Measurements from ENCODE around the gene MYBPC3.
"Not testable (repeated sequence)": the region's sequence is repeated elsewhere in the genome, so short reads cannot be mapped to it uniquely, and the experiment has no call there.

MYBPC3 gene

DNA sequence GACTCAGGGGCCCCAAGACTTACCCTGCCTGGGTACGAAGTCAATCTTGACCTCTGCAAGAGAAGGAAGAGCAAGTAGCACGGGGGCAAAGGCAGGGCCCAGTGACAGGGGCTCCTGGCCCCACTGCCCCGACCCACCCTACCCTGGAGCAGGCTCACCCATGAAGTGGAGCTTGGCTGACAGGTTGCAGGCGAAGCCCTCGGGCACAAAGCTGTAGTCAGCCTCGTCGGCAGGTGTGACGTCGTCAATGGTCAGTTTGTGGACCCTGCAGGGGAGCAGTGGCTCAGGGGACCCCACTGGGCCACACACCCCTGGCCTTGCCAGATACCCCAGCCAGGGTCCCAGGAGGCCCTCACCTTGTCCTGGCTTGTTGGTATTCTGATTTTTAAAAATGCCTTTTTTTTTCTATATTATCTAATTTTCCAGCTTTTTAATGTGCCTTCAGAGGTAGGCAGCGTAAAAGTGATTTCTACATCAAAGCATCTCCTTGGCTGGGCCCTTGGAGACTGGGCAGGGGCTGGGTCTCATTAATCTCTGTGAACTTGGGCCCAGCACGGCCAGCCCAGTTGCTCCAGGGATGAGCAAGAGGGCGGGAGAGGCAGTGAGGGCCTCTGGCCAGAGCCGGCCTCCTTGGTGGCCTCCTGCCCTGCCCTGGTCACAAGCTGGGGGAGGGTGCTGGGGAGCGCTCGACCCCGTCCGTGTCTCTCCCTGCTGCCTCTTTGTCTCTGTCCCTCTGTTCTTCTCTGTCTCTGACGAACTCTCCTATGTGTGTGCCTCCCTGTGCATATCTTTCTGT lies 11.3 kb downstream of the MYBPC3 start:
- in situ Hi-C loops (cut with MboI; ENCODE audit: low sequenced_read_pairs): no loop called here

DNA sequence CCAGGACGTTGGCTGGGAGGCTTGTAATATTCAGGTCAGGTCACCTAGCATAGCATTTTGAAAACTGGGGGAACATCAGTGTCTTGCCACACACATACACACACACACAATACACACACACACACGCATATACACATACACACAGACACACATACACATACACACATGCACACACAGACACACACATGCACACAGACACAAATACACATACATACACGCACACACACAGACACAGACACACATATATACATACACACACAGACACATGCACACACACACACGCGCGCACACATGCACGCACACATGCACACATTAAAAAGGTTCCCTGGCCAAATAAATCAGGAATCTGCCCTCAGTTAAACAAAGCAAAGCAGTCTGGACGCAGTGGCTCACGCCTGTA lies 12.5 kb downstream of the MYBPC3 start:
- in situ Hi-C loops (cut with MboI; ENCODE audit: low sequenced_read_pairs): no loop called here

GRCh38 chr11:47338396-47339241 lies 13.9 kb downstream of the MYBPC3 start:
- in situ Hi-C loops (cut with MboI; ENCODE audit: low sequenced_read_pairs): no loop called here

DNA sequence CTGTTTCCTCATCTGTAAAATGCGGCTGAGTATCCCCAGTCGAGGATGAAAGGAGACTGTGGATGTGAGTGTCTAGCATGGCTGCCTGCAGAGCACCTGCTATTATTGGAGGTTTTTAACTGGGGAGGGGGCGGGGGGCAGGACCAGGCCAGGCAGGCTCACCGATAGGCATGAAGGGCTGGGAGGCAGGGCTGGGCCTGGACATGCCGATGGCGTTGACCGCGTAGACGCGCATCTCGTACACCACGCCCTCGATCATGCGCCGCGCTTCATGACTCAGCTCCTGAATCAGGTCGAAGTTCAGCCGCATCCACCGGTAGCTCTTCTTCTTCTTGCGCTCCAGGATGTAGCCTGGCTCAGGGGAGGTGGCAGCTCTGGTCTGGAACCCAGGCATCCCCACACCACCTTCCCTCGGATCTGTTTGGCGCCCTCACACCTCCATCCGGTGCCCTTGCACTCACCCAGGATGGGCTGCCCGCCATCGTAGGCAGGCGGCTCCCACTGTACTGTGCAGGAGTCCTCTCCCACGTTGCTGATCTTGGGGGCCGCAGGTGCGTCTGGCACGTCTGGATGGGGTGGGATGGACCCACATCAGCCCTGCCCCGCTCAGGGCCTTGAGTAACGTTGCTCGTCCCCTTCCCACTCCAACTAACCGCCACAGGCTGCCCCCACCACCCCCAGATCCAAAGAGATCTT lies 15.1 kb downstream of the MYBPC3 start:
- in situ Hi-C loops (cut with MboI; ENCODE audit: low sequenced_read_pairs): no loop called here

DNA sequence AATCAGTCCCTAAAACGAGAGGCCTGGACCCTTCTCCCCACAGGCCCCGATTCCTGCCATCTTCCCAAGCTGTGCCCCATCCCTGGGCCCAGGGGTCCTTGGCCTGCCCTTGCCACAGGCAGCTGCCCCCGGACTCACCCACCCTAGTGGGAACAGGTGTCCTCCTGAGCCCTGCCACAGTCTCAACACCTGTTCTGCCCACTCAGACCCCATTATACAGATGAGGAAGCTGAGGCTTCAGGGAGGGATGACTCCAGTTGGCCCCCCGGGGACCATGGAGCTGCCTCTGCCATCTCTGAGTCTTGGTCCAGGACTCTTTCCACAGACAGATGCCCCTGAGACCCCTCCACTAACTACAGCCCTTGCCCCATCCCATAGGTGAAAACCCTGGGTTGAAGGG lies 15.9 kb downstream of the MYBPC3 start:
- in situ Hi-C loops (cut with MboI; ENCODE audit: low sequenced_read_pairs): no loop called here

DNA sequence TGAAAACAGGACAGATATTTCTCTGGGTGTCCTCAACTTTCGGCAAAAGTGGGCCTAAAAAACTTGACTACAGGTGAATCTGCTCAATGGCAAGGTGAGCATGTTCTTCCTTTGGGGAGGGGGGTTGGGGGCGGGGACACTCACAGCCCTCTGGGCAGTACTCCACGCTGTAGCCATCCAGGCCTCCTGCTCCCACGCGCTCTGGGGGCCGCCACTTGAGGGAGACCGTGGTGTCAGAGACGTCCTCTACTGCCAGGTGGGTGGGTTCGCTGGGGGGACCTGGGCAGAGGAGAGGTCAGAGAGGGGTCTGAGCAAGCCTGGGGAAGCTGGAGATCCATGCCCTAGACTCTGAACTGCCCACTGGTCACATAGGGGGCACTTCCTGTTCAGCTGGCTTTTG lies 16.8 kb downstream of the MYBPC3 start:
- in situ Hi-C loops (cut with MboI; ENCODE audit: low sequenced_read_pairs): no loop called here

DNA sequence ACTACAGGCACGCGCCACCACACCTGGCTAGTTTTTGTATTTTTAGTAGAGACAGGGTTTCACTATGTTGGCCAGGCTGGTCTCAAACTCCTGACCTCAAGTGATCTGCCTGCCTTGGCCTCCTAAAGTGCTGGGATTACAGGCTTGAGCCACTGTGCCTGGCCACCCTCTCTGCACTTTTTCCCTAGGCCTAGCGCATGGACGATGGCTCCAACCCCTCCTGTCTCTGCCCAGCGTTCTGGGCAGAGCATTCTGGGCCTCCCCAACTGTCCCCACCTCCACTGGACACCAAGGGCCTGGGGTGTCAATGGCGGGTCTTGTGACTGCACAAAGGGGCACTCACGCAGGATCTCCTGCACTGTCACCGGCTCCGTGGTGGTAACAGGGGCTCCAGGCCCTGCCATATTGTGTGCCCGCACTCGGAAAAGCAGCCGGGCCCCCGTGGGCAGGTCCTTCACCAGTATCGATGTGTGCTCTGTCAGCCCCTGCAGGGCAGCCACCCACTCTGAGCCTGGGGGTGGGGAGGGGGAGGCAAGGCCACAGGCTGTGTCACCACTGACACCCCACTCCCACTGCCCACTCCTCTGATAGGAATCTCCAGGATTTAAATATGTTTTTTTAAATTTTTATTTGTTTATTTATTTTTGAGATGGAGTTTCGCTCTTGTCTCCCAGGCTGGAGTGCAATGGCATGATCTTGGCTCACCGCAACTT lies 17.6 kb downstream of the MYBPC3 start:
- in situ Hi-C loops (cut with MboI; ENCODE audit: low sequenced_read_pairs): not testable (repeated sequence)

- in situ Hi-C loops (cut with MboI; ENCODE audit: low sequenced_read_pairs): no loop called here
Measured at GRCh38 chr11:47333886-47334443, 18.5 kb downstream of the MYBPC3 start.

- in situ Hi-C loops (cut with MboI; ENCODE audit: low sequenced_read_pairs): no loop called here
Measured at GRCh38 chr11:47333526-47333845, 19.0 kb downstream of the MYBPC3 start.

DNA sequence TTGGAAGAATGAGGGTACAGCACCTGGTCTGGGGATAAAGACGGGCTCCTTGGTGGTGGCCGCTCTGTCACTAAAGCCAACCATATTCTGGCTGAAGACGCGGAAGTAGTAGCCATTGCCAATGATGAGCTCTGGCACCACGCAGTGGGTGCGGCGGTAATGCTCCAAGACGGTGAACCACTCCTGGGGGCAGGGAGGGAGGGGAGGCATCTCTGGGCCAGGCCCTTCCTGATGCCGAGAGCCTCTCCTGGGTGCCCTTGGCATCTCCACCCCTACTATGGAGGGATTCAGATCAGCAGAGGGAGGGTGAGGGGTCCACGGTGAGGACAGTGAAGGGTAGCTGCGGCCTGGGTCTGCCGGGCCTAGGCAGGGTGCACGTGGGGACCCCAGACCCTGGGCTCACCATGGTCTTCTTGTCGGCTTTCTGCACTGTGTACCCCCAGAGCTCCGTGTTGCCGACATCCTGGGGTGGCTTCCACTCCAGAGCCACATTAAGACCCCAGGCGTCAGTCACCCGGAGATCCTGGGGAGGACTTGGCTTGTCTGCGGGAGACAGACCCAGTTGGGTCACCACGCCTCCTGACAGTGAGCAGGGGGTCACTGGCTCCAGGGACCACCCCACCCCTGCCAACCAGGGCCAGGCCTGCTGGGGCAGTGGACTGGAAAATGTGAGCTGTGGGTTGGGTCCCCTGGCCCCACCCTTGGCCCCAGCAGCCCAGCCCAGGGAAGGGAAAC lies 19.5 kb downstream of the MYBPC3 start:
- in situ Hi-C loops (cut with MboI; ENCODE audit: low sequenced_read_pairs): no loop called here

- in situ Hi-C loops (cut with MboI; ENCODE audit: low sequenced_read_pairs): no loop called here
Measured at GRCh38 chr11:47332303-47332711, 20.2 kb downstream of the MYBPC3 start.

- in situ Hi-C loops (cut with MboI; ENCODE audit: low sequenced_read_pairs): no loop called here
Measured at GRCh38 chr11:47331454-47332302, 20.8 kb downstream of the MYBPC3 start.

- in situ Hi-C loops (cut with MboI; ENCODE audit: low sequenced_read_pairs): no loop called here
Measured at GRCh38 chr11:47329987-47330931, 22.2 kb downstream of the MYBPC3 start.

- in situ Hi-C loops (cut with MboI; ENCODE audit: low sequenced_read_pairs): no loop called here
Measured at GRCh38 chr11:47329431-47329986, 23.0 kb downstream of the MYBPC3 start.

GRCh38 chr11:47328449-47329390 lies 23.8 kb downstream of the MYBPC3 start:
- in situ Hi-C loops (cut with MboI; ENCODE audit: low sequenced_read_pairs): no loop called here

GRCh38 chr11:47327949-47328348 lies 24.6 kb downstream of the MYBPC3 start:
- in situ Hi-C loops (cut with MboI; ENCODE audit: low sequenced_read_pairs): no loop called here

GRCh38 chr11:47327025-47327424 lies 25.5 kb downstream of the MYBPC3 start:
- in situ Hi-C loops (cut with MboI; ENCODE audit: low sequenced_read_pairs): no loop called here
